Central memory CD8-positive, alpha-beta T cell (primary cell): ENCODE data around the gene EPAS1.

Experiments used
- ATAC-seq: fragments of 150-1000 bp; cut with Tn5 transposase; replicated peaks from 2 replicates; pipeline ENCODE4 v1.10.0; 2022; ENCODE audit warnings: mild to moderate bottlenecking, moderate FRiP score, moderate number of reproducible peaks; ENCODE audit not compliant: poor library complexity, severe bottlenecking; ENCODE audit errors: extremely low read depth
- DNase-seq, 2 donors: peaks; one replicate each; pipeline ENCODE4 v3.0.0; 2021; ENCODE audit warnings: low spot score in 2 of 2
- H3K27ac Mint-ChIP-seq: one replicate; pipeline ENCODE4 v1.8.0; 2022; ENCODE audit warnings: low read depth, mild to moderate bottlenecking, moderate library complexity, mixed read lengths
- H3K27me3 Mint-ChIP-seq: one replicate; pipeline ENCODE4 v1.8.0; 2022; ENCODE audit warnings: mixed read lengths
- H3K36me3 Mint-ChIP-seq: one replicate; pipeline ENCODE4 v1.8.0; 2022; ENCODE audit warnings: mild to moderate bottlenecking, moderate library complexity, mixed read lengths; ENCODE audit not compliant: insufficient read depth
- H3K4me1 Mint-ChIP-seq: one replicate; pipeline ENCODE4 v1.8.0; 2022; ENCODE audit warnings: mixed read lengths
- H3K4me3 Mint-ChIP-seq: one replicate; pipeline ENCODE4 v1.8.0; 2022; ENCODE audit warnings: mild to moderate bottlenecking, moderate library complexity, mixed read lengths
- H3K9me3 Mint-ChIP-seq: one replicate; pipeline ENCODE4 v1.8.0; 2022; ENCODE audit warnings: mixed read lengths

EPAS1 gene

GRCh38 chr2:46361920-46362666, 64.9 kb downstream of the EPAS1 start:
- H3K27ac Mint-ChIP-seq, result no peak overlapping the region
- DNase-seq (no peak), ATAC-seq (no peak)
- H3K4me3 Mint-ChIP-seq, result no peak overlapping the region
- no peaks in the 10 kb centered on the region for H3K27me3 Mint-ChIP-seq
- H3K36me3 Mint-ChIP-seq, result peaks cover 2% of the 10 kb centered on the region
- H3K4me1 Mint-ChIP-seq, result peaks cover 38% of the 10 kb centered on the region
- no peaks in the 10 kb centered on the region for H3K9me3 Mint-ChIP-seq

- H3K27ac Mint-ChIP-seq, result no peak overlapping the region
- H3K4me1 Mint-ChIP-seq, result peaks cover 33% of the 10 kb centered on the region
- no peak for ATAC-seq
These were observed 65.4 kb downstream of the EPAS1 start for GRCh38 chr2:46362667-46363012.

GRCh38 chr2:46363535-46364170, 66.4 kb downstream of the EPAS1 start:
- DNase-seq, result no peak
- Mint-ChIP-seq H3K27ac (no peak overlapping the region), H3K4me3 (no peak overlapping the region), H3K27me3 (no peaks in the 10 kb centered on the region), H3K9me3 (no peaks in the 10 kb centered on the region), H3K4me1 (peaks cover 40% of the 10 kb centered on the region), H3K36me3 (peaks cover 2% of the 10 kb centered on the region)
- ATAC-seq, result no peak

More at GRCh38 chr2:46362667-46363012, 65.4 kb downstream of the EPAS1 start:
- H3K36me3 Mint-ChIP-seq, result peaks cover 2% of the 10 kb centered on the region
- DNase-seq, result no peak
- H3K9me3 Mint-ChIP-seq, result no peaks in the 10 kb centered on the region
- H3K27me3 Mint-ChIP-seq, result no peaks in the 10 kb centered on the region
- H3K4me3 Mint-ChIP-seq, result no peak overlapping the region

- Mint-ChIP-seq H3K9me3 (no peaks in the 10 kb centered on the region), H3K4me3 (no peak overlapping the region), H3K27ac (no peak overlapping the region), H3K4me1 (peaks cover 51% of the 10 kb centered on the region), H3K36me3 (peaks cover 2% of the 10 kb centered on the region), H3K27me3 (no peaks in the 10 kb centered on the region)
- ATAC-seq (no peak), DNase-seq (no peak)
These were observed 67.7 kb downstream of the EPAS1 start for GRCh38 chr2:46364797-46365457.

- Mint-ChIP-seq H3K27ac (no peak overlapping the region), H3K9me3 (no peaks in the 10 kb centered on the region), H3K4me1 (peaks cover 56% of the 10 kb centered on the region), H3K36me3 (peaks cover 2% of the 10 kb centered on the region), H3K4me3 (no peak overlapping the region), H3K27me3 (no peaks in the 10 kb centered on the region)
- DNase-seq, result no peak
- no peak for ATAC-seq
These were observed 68.9 kb downstream of the EPAS1 start for GRCh38 chr2:46365913-46366667.

- Mint-ChIP-seq H3K4me3 (no peak overlapping the region), H3K27me3 (no peaks in the 10 kb centered on the region), H3K27ac (no peak overlapping the region), H3K4me1 (peaks cover 53% of the 10 kb centered on the region), H3K36me3 (peaks cover 1% of the 10 kb centered on the region), H3K9me3 (no peaks in the 10 kb centered on the region)
- ATAC-seq (no peak), DNase-seq (no peak)
These were observed 69.5 kb downstream of the EPAS1 start for GRCh38 chr2:46366668-46367052.

GRCh38 chr2:46367286-46367685, 70.1 kb downstream of the EPAS1 start:
- Mint-ChIP-seq H3K27ac (no peak overlapping the region), H3K27me3 (no peaks in the 10 kb centered on the region), H3K9me3 (no peaks in the 10 kb centered on the region), H3K4me3 (no peak overlapping the region), H3K4me1 (peaks cover 46% of the 10 kb centered on the region), H3K36me3 (no peaks in the 10 kb centered on the region)
- ATAC-seq (no peak), DNase-seq (no peak)

- Mint-ChIP-seq H3K27me3 (no peaks in the 10 kb centered on the region), H3K4me3 (no peak overlapping the region), H3K27ac (no peak overlapping the region), H3K36me3 (no peaks in the 10 kb centered on the region), H3K9me3 (no peaks in the 10 kb centered on the region), H3K4me1 (peaks cover 37% of the 10 kb centered on the region)
- DNase-seq (no peak), ATAC-seq (no peak)
These were observed 71.2 kb downstream of the EPAS1 start for GRCh38 chr2:46368401-46368800.

GRCh38 chr2:46369783-46370182, 72.6 kb downstream of the EPAS1 start:
- ATAC-seq (peak; percentile 81), DNase-seq (no peak)
- Mint-ChIP-seq H3K27ac (no peak overlapping the region), H3K4me3 (no peak overlapping the region), H3K27me3 (no peaks in the 10 kb centered on the region), H3K36me3 (no peaks in the 10 kb centered on the region), H3K9me3 (no peaks in the 10 kb centered on the region), H3K4me1 (peaks cover 26% of the 10 kb centered on the region)

- Mint-ChIP-seq H3K27ac (no peak overlapping the region), H3K9me3 (no peaks in the 10 kb centered on the region), H3K27me3 (no peaks in the 10 kb centered on the region), H3K36me3 (no peaks in the 10 kb centered on the region), H3K4me3 (no peak overlapping the region), H3K4me1 (peaks cover 23% of the 10 kb centered on the region)
- DNase-seq (no peak), ATAC-seq (no peak)
These were observed 74.6 kb downstream of the EPAS1 start for GRCh38 chr2:46371854-46372253.

GRCh38 chr2:46372475-46372874, 75.3 kb downstream of the EPAS1 start:
- no peak for ATAC-seq
- H3K4me3 Mint-ChIP-seq, result no peak overlapping the region
- H3K36me3 Mint-ChIP-seq, result no peaks in the 10 kb centered on the region
- DNase-seq, result no peak
- H3K4me1 Mint-ChIP-seq, result peaks cover 23% of the 10 kb centered on the region
- H3K9me3 Mint-ChIP-seq, result no peaks in the 10 kb centered on the region
- H3K27me3 Mint-ChIP-seq, result no peaks in the 10 kb centered on the region
- H3K27ac Mint-ChIP-seq, result no peak overlapping the region

- H3K27ac Mint-ChIP-seq, result no peak overlapping the region
- ATAC-seq (no peak), DNase-seq (no peak)
- no peak overlapping the region for H3K4me3 Mint-ChIP-seq
- peaks cover 18% of the 10 kb centered on the region for H3K4me1 Mint-ChIP-seq
- no peaks in the 10 kb centered on the region for H3K27me3 Mint-ChIP-seq
- no peaks in the 10 kb centered on the region for H3K9me3 Mint-ChIP-seq
- H3K36me3 Mint-ChIP-seq, result no peaks in the 10 kb centered on the region
These were observed 76.0 kb downstream of the EPAS1 start for GRCh38 chr2:46373238-46373637.
